ENCODE measurements around the gene PPP1R14B. TPM values are rescaled to one million over a fixed set of nuclear protein-coding genes. Genes with fewer than 3 reads are reported as not detected.

The PPP1R14B gene
- total and polyA plus RNA-seq, 4 donors, result 24.2 to 57.6 (median 38.3) TPM

- TF ChIP-seq FOXA1 (IDR thresholded peaks at IDR 0.05), result no peak
- no peak for TF ChIP-seq TAF1 (conservative IDR thresholded peaks at IDR 0.05)
Measured at GRCh38 chr11:64211181-64211872, 35.4 kb downstream of the PPP1R14B start (continued).

DNA sequence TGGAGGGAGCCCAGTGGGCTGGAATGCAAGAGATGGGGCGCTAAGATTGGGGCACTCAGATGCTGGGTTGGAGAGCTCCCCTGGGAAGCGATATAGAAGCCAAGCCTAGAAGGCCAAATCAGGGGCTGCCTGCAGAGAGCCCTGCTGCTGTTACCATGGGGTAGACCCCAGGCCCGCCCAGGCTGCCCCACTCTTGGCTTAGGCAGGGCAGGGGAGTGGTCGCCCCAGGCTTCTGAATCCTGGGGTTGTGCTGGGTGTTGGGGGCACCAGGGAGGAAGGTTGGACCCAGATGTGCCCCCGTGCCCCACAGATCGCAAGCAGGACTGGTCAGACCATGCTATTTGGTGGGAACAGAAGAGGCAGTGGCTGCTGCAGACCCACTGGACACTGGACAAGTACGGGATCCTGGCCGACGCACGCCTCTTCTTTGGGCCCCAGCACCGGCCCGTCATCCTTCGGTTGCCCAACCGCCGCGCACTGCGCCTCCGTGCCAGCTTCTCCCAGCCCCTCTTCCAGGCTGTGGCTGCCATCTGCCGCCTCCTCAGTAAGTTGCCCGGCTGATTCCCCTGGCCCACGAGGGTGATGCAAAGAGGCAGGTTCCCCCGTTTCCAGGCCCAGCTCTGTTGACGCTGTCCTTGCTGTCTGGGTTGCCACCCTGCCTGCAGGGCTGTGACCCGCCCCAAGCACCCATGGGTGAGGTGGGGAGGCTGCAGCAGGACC is 36.3 kb downstream of the PPP1R14B start:
- Histone ChIP-seq H3K27me3 (ENCODE audit: control insufficient read depth in 4 of 4, insufficient read depth in 4 of 4, low read length in 3 of 4) (no peaks in the 10 kb centered on the region), H3K27ac (ENCODE audit: low read depth in 1 of 2, low read length in 2 of 2) (no peak overlapping the region), H3K9me3 (ENCODE audit: control insufficient read depth in 4 of 4, low read length in 3 of 4) (no peaks in the 10 kb centered on the region), H3K4me1 (ENCODE audit: control insufficient read depth in 4 of 4, insufficient read depth in 4 of 4, low read length in 3 of 4) (peaks cover 0 to 9% (median 0%) of the 10 kb centered on the region in 4 donors), H3K36me3 (ENCODE audit: control insufficient read depth in 4 of 4, insufficient read depth in 3 of 4, low read depth in 1 of 4, low read length in 3 of 4) (peaks cover 0 to 14% (median 8%) of the 10 kb centered on the region in 4 donors), H3K4me3 (ENCODE audit: low read depth in 1 of 3, low read length in 3 of 3) (no peak overlapping the region), H3K9ac (ENCODE audit: low read depth in 1 of 2, low read length in 2 of 2) (no peak overlapping the region)
- TF ChIP-seq HNF4A (conservative IDR thresholded peaks at IDR 0.05) (no peak), TAF1 (conservative IDR thresholded peaks at IDR 0.05) (no peak), EGR1 (IDR thresholded peaks at IDR 0.05; ENCODE audit: low read depth in 2 of 2) (no peak), GABPA (IDR thresholded peaks at IDR 0.05 in 1 of 2, conservative IDR thresholded peaks at IDR 0.05 in 1 of 2) (no peak), RXRA (IDR thresholded peaks at IDR 0.05) (no peak), FOXA1 (IDR thresholded peaks at IDR 0.05) (no peak), RAD21 (IDR thresholded peaks at IDR 0.05) (no peak), NR2F2 (IDR thresholded peaks at IDR 0.05) (no peak), HNF4G (IDR thresholded peaks at IDR 0.05) (no peak), FOXA2 (IDR thresholded peaks at IDR 0.05) (no peak), SP1 (IDR thresholded peaks at IDR 0.05) (no peak), YY1 (IDR thresholded peaks at IDR 0.05) (no peak), ZBTB33 (IDR thresholded peaks at IDR 0.05) (no peak), JUND (IDR thresholded peaks at IDR 0.05) (no peak), MAX (IDR thresholded peaks at IDR 0.05) (no peak)
- TF ChIP-seq, protein P1, sequence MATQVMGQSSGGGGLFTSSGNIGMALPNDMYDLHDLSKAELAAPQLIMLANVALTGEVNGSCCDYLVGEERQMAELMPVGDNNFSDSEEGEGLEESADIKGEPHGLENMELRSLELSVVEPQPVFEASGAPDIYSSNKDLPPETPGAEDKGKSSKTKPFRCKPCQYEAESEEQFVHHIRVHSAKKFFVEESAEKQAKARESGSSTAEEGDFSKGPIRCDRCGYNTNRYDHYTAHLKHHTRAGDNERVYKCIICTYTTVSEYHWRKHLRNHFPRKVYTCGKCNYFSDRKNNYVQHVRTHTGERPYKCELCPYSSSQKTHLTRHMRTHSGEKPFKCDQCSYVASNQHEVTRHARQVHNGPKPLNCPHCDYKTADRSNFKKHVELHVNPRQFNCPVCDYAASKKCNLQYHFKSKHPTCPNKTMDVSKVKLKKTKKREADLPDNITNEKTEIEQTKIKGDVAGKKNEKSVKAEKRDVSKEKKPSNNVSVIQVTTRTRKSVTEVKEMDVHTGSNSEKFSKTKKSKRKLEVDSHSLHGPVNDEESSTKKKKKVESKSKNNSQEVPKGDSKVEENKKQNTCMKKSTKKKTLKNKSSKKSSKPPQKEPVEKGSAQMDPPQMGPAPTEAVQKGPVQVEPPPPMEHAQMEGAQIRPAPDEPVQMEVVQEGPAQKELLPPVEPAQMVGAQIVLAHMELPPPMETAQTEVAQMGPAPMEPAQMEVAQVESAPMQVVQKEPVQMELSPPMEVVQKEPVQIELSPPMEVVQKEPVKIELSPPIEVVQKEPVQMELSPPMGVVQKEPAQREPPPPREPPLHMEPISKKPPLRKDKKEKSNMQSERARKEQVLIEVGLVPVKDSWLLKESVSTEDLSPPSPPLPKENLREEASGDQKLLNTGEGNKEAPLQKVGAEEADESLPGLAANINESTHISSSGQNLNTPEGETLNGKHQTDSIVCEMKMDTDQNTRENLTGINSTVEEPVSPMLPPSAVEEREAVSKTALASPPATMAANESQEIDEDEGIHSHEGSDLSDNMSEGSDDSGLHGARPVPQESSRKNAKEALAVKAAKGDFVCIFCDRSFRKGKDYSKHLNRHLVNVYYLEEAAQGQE (IDR thresholded peaks at IDR 0.05), result no peak
- TF ChIP-seq, protein P2, sequence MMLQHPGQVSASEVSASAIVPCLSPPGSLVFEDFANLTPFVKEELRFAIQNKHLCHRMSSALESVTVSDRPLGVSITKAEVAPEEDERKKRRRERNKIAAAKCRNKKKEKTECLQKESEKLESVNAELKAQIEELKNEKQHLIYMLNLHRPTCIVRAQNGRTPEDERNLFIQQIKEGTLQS (IDR thresholded peaks at IDR 0.05), result no peak
- 97% methylated on average over 24 of the region's 24 CpGs for WGBS
- no peak for DNase-seq (ENCODE audit: low spot score)
